GM18511 (cell line): ENCODE results near the gene HAX1.
"Not testable (repeated sequence)": the region's sequence is repeated elsewhere in the genome, so short reads cannot be mapped to it uniquely, and the experiment has no call there.

Experiments
- ATAC-seq: cut with Tn5 transposase; IDR thresholded peaks from one replicate; pipeline ENCODE4 v1.9.1; 2021; ENCODE audit warnings: mild to moderate bottlenecking, moderate library complexity; ENCODE audit not compliant: unreplicated experiment

Gene HAX1

GRCh38 chr1:154276797-154277196 is 4.4 kb downstream of the HAX1 start:
- ATAC-seq: no peak

- ATAC-seq: not testable (repeated sequence)
Observed at GRCh38 chr1:154287591-154287990, 15.2 kb downstream of the HAX1 start.

GRCh38 chr1:154288661-154289060 is 16.2 kb downstream of the HAX1 start:
- ATAC-seq: no peak

- no peak for ATAC-seq
Observed at GRCh38 chr1:154290921-154291320, 18.5 kb downstream of the HAX1 start.

GRCh38 chr1:154295408-154296235 is 23.2 kb downstream of the HAX1 start:
- ATAC-seq: no peak

- no peak for ATAC-seq
Observed at GRCh38 chr1:154301582-154301981, 29.2 kb downstream of the HAX1 start.

GRCh38 chr1:154304664-154305337 is 32.4 kb downstream of the HAX1 start:
- ATAC-seq: no peak

GRCh38 chr1:154306151-154306550 is 33.7 kb downstream of the HAX1 start:
- no peak for ATAC-seq

- ATAC-seq: not testable (repeated sequence)
Observed at GRCh38 chr1:154307670-154308270, 35.3 kb downstream of the HAX1 start.

GRCh38 chr1:154309136-154309535 is 36.7 kb downstream of the HAX1 start:
- ATAC-seq: not testable (repeated sequence)

GRCh38 chr1:154312229-154313065 is 40.0 kb downstream of the HAX1 start:
- ATAC-seq: not testable (repeated sequence)

GRCh38 chr1:154313066-154313356 is 40.6 kb downstream of the HAX1 start:
- ATAC-seq: no peak

- ATAC-seq: not testable (repeated sequence)
Observed at GRCh38 chr1:154314226-154314625, 41.8 kb downstream of the HAX1 start.

GRCh38 chr1:154316704-154317103 is 44.3 kb downstream of the HAX1 start:
- no peak for ATAC-seq

- ATAC-seq: no peak
Observed at GRCh38 chr1:154318386-154318785, 46.0 kb downstream of the HAX1 start.

GRCh38 chr1:154320882-154321608 is 48.6 kb downstream of the HAX1 start, which contains the start of gene AQP10:
TSS of gene AQP10 (plus strand) at chr1:154321093. CDS start at chr1:154321156, 63 bp downstream.
- no peak for ATAC-seq

GRCh38 chr1:154321609-154321934 is 49.1 kb downstream of the HAX1 start:
- not testable (repeated sequence) for ATAC-seq

GRCh38 chr1:154323493-154323892 is 51.1 kb downstream of the HAX1 start:
- no peak for ATAC-seq

- ATAC-seq: no peak
Observed at GRCh38 chr1:154324241-154324640, 51.8 kb downstream of the HAX1 start.
